ENCODE data around the gene PCDH12.

DNA sequence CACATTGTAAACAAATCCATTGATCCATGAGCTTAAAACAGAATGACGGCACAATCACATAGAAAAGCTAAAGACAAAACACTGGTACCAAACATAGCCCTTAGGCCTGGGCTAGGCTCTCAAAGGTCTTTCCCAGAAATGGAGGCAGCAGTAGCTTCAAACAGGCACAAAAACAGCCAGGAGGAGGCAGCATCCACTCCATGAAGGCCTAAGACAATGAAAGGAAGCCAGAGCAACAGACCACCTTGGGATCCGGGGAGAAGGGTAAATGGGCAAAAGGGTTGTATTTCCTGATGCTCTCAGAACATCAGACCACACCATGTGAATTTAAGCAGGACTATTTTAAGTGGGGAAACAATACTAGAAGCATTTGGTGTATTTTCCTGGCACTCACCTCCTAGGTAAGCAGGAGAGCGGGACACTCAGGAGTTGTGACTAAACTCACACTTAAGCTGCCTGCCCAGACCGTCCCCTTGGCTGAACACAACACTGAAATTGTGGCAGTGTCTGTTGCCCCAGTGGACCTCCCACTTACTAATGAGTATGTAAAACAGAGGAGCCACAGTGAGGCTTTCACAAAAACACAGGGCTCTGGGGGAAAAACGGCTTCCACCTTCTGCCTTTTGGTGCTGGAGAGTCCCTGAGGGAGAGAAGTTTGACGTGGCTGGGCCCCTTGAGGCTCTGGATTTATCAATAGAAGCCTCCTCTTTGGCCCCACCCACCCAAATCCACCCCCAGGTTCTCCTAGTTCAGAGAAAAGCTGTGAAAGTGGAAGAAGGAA lies 42.9 kb upstream of the PCDH12 start:
- TF ChIP-seq, protein P1, sequence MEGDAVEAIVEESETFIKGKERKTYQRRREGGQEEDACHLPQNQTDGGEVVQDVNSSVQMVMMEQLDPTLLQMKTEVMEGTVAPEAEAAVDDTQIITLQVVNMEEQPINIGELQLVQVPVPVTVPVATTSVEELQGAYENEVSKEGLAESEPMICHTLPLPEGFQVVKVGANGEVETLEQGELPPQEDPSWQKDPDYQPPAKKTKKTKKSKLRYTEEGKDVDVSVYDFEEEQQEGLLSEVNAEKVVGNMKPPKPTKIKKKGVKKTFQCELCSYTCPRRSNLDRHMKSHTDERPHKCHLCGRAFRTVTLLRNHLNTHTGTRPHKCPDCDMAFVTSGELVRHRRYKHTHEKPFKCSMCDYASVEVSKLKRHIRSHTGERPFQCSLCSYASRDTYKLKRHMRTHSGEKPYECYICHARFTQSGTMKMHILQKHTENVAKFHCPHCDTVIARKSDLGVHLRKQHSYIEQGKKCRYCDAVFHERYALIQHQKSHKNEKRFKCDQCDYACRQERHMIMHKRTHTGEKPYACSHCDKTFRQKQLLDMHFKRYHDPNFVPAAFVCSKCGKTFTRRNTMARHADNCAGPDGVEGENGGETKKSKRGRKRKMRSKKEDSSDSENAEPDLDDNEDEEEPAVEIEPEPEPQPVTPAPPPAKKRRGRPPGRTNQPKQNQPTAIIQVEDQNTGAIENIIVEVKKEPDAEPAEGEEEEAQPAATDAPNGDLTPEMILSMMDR (optimal IDR thresholded peaks at IDR 0.05 in 1 of 3, IDR thresholded peaks at IDR 0.05 in 1 of 3, conservative IDR thresholded peaks at IDR 0.05 in 1 of 3; ENCODE audit: extremely low read depth in 1 of 3, insufficient read depth in 2 of 3, low read length in 3 of 3), result peak; percentile 33 to 47 (median 44)
- TF ChIP-seq EZH2 (IDR thresholded peaks at IDR 0.05; ENCODE audit: low read length), result no peak

Measured in keratinocyte (primary cell).